GM12891 (cell line): ENCODE data around the gene RPH3AL.

Source experiments
- PAX5 ChIP-seq: IDR thresholded peaks from 2 replicates; pipeline ENCODE4 v1.6.1; 2011; ENCODE audit warnings: low read length, moderate library complexity, mild to moderate bottlenecking; ENCODE audit not compliant: insufficient read depth, severe bottlenecking
- POLR2A ChIP-seq: IDR thresholded peaks from 2 replicates; pipeline ENCODE4 v1.6.1; 2011; ENCODE audit warnings: low read depth, low read length, control low read depth
- POLR2AphosphoS5 ChIP-seq: IDR thresholded peaks from 2 replicates; pipeline ENCODE4 v1.6.1; 2011; ENCODE audit warnings: low read depth, low read length, control low read depth
- POU2F2 ChIP-seq: IDR thresholded peaks from 2 replicates; pipeline ENCODE4 v1.6.1; 2011; ENCODE audit warnings: low read depth, mild to moderate bottlenecking, control low read depth, low read length, moderate library complexity
- SPI1 ChIP-seq: IDR thresholded peaks from 2 replicates; pipeline ENCODE4 v1.6.1; 2011; ENCODE audit warnings: low read depth, low read length, control low read depth
- TAF1 ChIP-seq: IDR thresholded peaks from 2 replicates; pipeline ENCODE4 v1.6.1; 2011; ENCODE audit warnings: low read depth, low read length, control low read depth

DNA sequence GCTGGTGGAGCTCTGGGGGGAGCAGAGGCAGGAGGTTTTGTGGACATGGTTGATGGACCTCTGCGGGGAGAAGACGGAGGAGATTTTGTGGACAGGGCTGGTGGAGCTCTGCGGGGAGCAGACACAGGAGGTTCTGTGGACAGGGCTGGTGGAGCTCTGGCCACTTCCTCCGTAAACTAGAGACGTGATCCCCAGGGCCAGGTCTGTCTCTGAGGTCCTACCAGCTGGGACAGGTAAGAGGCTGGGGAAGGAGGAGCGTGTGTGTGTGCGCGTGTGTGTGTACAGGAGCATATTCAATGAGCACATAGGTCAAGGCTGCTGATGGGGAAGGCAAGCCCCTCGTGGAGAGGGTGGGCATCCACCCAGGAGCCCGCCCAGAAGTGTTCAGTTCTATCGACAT is 20.6 kb downstream of the RPH3AL start:
- TF ChIP-seq POLR2AphosphoS5 (no peak), POLR2A (no peak), PAX5 (no peak), TAF1 (no peak), SPI1 (no peak), POU2F2 (no peak)
